Measurements from ENCODE around the gene TMOD4. TPM values are rescaled to one million over a fixed set of nuclear protein-coding genes. Genes with fewer than 3 reads are reported as not detected.
A peak's percentile ranks its signal among the peaks of the same experiment; 100 is the strongest.

The TMOD4 gene
- total and polyA plus RNA-seq, 9 of the 15 experiments (the other 6 are each of a cell fraction or from before 2014, with no cell fraction given) = 0.18 to 1.8 (median 1.1) TPM; not detected in 1

- peak; percentile 65 for TF ChIP-seq HMGN3 (IDR thresholded peaks at IDR 0.05; ENCODE audit: borderline replicate concordance, extremely low read depth, insufficient read length, low read depth, low read length)
- peak; percentile 83 for TF ChIP-seq HNRNPLL (IDR thresholded peaks at IDR 0.05; ENCODE audit: low read depth, low read length, poor library complexity, severe bottlenecking)
- no peak for TF ChIP-seq ZNF224 (CRISPR knock-in tag; IDR thresholded peaks at IDR 0.05)
- TF ChIP-seq ZNF23 (CRISPR knock-in tag; IDR thresholded peaks at IDR 0.05) = no peak
- no peak for TF ChIP-seq TCF7 (IDR thresholded peaks at IDR 0.05; ENCODE audit: borderline replicate concordance)
- TF ChIP-seq ZNF778 (CRISPR knock-in tag; IDR thresholded peaks at IDR 0.05) = no peak
- no peak for TF ChIP-seq NFIC (IDR thresholded peaks at IDR 0.05)
- no peak for TF ChIP-seq TFAM (CRISPR knock-in tag; conservative IDR thresholded peaks at IDR 0.05)
- no peak for TF ChIP-seq MIER1 (IDR thresholded peaks at IDR 0.05; ENCODE audit: low read depth)
Observed at GRCh38 chr1:151146412-151147131, 29.2 kb downstream of the TMOD4 start, which contains the start of gene SEMA6C (continued).

GRCh38 chr1:151146072-151146411, 29.7 kb downstream of the TMOD4 start:
- ChIA-PET POLR2A (no interaction called here), CTCF (ENCODE audit: low intra/inter-chr PET ratio) (no interaction called here)
- peak overlapping the region; percentile 59 for H3K4me3 ChIP-seq
- H3K79me2 ChIP-seq (ENCODE audit: control insufficient read depth, insufficient read depth, low read length) = no peaks in the 10 kb centered on the region
- BruUV-seq (replicated peaks) = TSS peak; percentile 42
- in situ Hi-C loops (cut with MboI) = no loop called here
- H3K9me1 ChIP-seq (ENCODE audit: control insufficient read depth, insufficient read depth, low read length) = no peaks in the 10 kb centered on the region
- intact Hi-C loops (cut with micrococcal nuclease) = no loop called here
- 0 out of 3 replicates have a peak overlapping the region, but pooled peaks have one; percentile 32 for H3K27ac ChIP-seq (ENCODE audit: extremely low read depth, low read depth, low read length)
- peak overlapping the region; percentile 92 for H2AFZ ChIP-seq (ENCODE audit: low read depth, low read length)
- H3K9ac ChIP-seq (ENCODE audit: insufficient read depth in 1 of 2, low read depth in 2 of 2, low read length in 2 of 2) = peak overlapping the region; percentile 50 to 93; a peak in 3 of 4 replicates
- no peak for TF ChIP-seq HMGXB4 (CRISPR knock-in tag; IDR thresholded peaks at IDR 0.05)
- TF ChIP-seq ZBTB33 (CRISPR knock-in tag; IDR thresholded peaks at IDR 0.05) = peak; percentile 5; the same call in 1 of the 2 replicates
- 0 out of 2 replicates have a peak, but pooled peaks have one; percentile 2 for TF ChIP-seq ZNF511 (CRISPR knock-in tag; IDR thresholded peaks at IDR 0.05)
- TF ChIP-seq ZNF134 (CRISPR knock-in tag; conservative IDR thresholded peaks at IDR 0.05) = no peak
- no peaks in the 10 kb centered on the region for H3K27me3 ChIP-seq (ENCODE audit: control insufficient read depth in 2 of 2, insufficient read depth in 2 of 2, low read length in 2 of 2)
- H3K9me3 ChIP-seq (replicated peaks; ENCODE audit: control insufficient read depth, insufficient read depth, low read depth, low read length) = no peaks in the 10 kb centered on the region
- ATAC-seq = no peak; the same call in 2 of the 3 replicates
- no peak for DNase-seq (ENCODE audit: extremely low read depth in 1 of 4, low spot score in 3 of 4)
- H3K4me1 ChIP-seq (replicated peaks in 1 of 2; ENCODE audit: control insufficient read depth in 2 of 2, insufficient read depth in 2 of 2, low read length in 2 of 2) = peaks cover 20 to 46% of the 10 kb centered on the region in 2 experiments; a peak in 4 of 5 replicates
- 52% methylated on average over 14 of the region's 26 CpGs for WGBS (ENCODE audit: insufficient coverage, low coverage, missing lambda C conversion rate)
- H3K36me3 ChIP-seq (ENCODE audit: control insufficient read depth, insufficient read depth, low read length) = no peaks in the 10 kb centered on the region
- peak overlapping the region; percentile 82 for H3K4me2 ChIP-seq (ENCODE audit: insufficient read depth, low read length)
- no peaks in the 10 kb centered on the region; the same call in 1 of the 2 replicates for H4K20me1 ChIP-seq (replicated peaks; ENCODE audit: control insufficient read depth, insufficient read depth, low read length)
- no peak for FAIRE-seq
